DND-41 (cell line): Measurements from ENCODE around the gene DAAM2.

Experiments used
- ATAC-seq: fragments of 200-7000 bp; cut with Tn5 transposase; 3 replicates; pipeline ENCODE4 v1.9.1; 2021; ENCODE audit warnings: low read depth; ENCODE audit not compliant: insufficient read depth
- DNase-seq: peaks from one replicate; pipeline ENCODE4 v3.0.0-alpha.2; 2020
- H2AFZ ChIP-seq: 2 replicates; pipeline ENCODE4 v1.6.0; 2012; ENCODE audit warnings: low read depth, low read length
- H3K27ac ChIP-seq: 2 replicates; pipeline ENCODE4 v1.5.1; 2012; ENCODE audit warnings: low read length, inconsistent platforms
- H3K27me3 ChIP-seq: fragments of 200-600 bp; sonication (generic); 2 replicates; pipeline ENCODE4 v1.6.0; 2012; ENCODE audit warnings: low read length, mild to moderate bottlenecking, inconsistent platforms; ENCODE audit not compliant: insufficient read depth, poor library complexity
- H3K36me3 ChIP-seq: 2 replicates; pipeline ENCODE4 v1.5.1; 2012; ENCODE audit warnings: low read length, inconsistent platforms; ENCODE audit not compliant: insufficient read depth
- H3K4me1 ChIP-seq: 2 replicates; pipeline ENCODE4 v1.5.1; 2012; ENCODE audit warnings: mild to moderate bottlenecking, low read length; ENCODE audit not compliant: insufficient read depth
- H3K4me2 ChIP-seq: 2 replicates; pipeline ENCODE4 v1.6.0; 2012; ENCODE audit warnings: mild to moderate bottlenecking, moderate library complexity, low read length, inconsistent platforms; ENCODE audit not compliant: insufficient read depth
- H3K4me3 ChIP-seq, 2 experiments: fragments of 200-600 bp in 1 of 2; shearing (Covaris generic) in 1 of 2; 2 replicates each; pipeline ENCODE4 v1.5.1; 2012 to 2016; ENCODE audit warnings: inconsistent platforms in 2 of 2, low read length in 2 of 2, mild to moderate bottlenecking in 2 of 2, low read depth in 1 of 2, moderate library complexity in 1 of 2
- H3K79me2 ChIP-seq: 2 replicates; pipeline ENCODE4 v1.6.0; 2012; ENCODE audit warnings: low read length, inconsistent platforms; ENCODE audit not compliant: insufficient read depth
- H3K9ac ChIP-seq: 2 replicates; pipeline ENCODE4 v1.6.0; 2012; ENCODE audit warnings: low read depth, mild to moderate bottlenecking, inconsistent platforms, low read length, moderate library complexity
- H3K9me3 ChIP-seq: 2 replicates; pipeline ENCODE4 v1.5.1; 2012; ENCODE audit warnings: low read length, moderate library complexity, mild to moderate bottlenecking, inconsistent platforms; ENCODE audit not compliant: insufficient read depth, severe bottlenecking
- H4K20me1 ChIP-seq: 2 replicates; pipeline ENCODE4 v1.6.0; 2012; ENCODE audit warnings: low read length; ENCODE audit not compliant: insufficient read depth
- EZH2 ChIP-seq: IDR thresholded peaks from 3 replicates; pipeline ENCODE4 v1.6.1; 2012; ENCODE audit warnings: borderline replicate concordance, low read depth, mild to moderate bottlenecking, moderate library complexity, low read length, inconsistent platforms; ENCODE audit not compliant: severe bottlenecking
- TF ChIP-seq, protein P1 (sequence below): IDR thresholded peaks from 2 replicates; pipeline ENCODE4 v1.5.1; 2012; ENCODE audit warnings: borderline replicate concordance, low read length, moderate library complexity, mild to moderate bottlenecking; ENCODE audit not compliant: poor library complexity, severe bottlenecking; ENCODE audit errors: extremely low read depth

The DAAM2 gene

DNA sequence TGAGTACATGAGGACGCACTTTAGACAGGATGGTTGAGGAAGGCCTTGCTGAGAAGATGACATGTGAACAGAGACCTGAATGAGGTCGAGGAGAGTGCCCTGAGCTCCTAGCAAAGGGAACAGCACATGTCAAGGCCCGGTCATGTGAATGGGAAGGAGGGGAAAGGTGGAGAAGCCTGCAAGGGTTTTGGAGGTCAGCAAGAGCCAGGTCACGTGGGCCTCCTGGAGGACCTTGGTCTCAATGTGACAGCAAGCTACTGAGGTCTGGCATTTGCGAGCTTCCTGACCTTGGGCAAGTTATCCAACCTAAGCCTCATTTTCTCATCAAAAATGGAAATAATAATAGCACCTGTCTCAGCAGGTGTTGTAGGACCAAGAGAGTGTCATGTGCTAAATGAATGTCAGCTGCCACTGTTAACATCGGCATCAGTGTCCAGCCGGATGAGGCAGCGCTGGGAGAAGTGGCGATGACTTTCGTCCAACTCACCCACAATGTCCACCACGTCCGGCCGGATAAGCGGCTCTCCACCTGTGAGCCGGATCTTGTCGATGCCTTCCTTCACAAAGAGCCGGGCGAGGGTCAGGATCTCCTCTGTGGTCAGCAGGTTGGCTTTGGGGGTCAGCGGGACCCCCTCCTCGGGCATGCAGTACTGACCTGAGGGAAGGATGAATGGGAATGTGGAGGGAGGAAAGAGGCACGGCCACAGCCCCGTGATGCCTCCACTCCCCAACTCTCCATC is 133.2 kb downstream of the DAAM2 start:
- Histone ChIP-seq H3K4me3 (no peak overlapping the region), H3K79me2 (no peaks in the 10 kb centered on the region), H3K36me3 (no peaks in the 10 kb centered on the region), H3K27ac (no peak overlapping the region), H3K4me2 (no peak overlapping the region), H3K27me3 (no peaks in the 10 kb centered on the region), H3K9me3 (no peaks in the 10 kb centered on the region), H3K4me1 (peaks cover 31% of the 10 kb centered on the region), H4K20me1 (no peaks in the 10 kb centered on the region), H2AFZ (no peak overlapping the region), H3K9ac (no peak overlapping the region)
- ATAC-seq (no peak), DNase-seq (no peak)
- TF ChIP-seq, protein P1, sequence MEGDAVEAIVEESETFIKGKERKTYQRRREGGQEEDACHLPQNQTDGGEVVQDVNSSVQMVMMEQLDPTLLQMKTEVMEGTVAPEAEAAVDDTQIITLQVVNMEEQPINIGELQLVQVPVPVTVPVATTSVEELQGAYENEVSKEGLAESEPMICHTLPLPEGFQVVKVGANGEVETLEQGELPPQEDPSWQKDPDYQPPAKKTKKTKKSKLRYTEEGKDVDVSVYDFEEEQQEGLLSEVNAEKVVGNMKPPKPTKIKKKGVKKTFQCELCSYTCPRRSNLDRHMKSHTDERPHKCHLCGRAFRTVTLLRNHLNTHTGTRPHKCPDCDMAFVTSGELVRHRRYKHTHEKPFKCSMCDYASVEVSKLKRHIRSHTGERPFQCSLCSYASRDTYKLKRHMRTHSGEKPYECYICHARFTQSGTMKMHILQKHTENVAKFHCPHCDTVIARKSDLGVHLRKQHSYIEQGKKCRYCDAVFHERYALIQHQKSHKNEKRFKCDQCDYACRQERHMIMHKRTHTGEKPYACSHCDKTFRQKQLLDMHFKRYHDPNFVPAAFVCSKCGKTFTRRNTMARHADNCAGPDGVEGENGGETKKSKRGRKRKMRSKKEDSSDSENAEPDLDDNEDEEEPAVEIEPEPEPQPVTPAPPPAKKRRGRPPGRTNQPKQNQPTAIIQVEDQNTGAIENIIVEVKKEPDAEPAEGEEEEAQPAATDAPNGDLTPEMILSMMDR: no peak
- no peak for TF ChIP-seq EZH2

DNA sequence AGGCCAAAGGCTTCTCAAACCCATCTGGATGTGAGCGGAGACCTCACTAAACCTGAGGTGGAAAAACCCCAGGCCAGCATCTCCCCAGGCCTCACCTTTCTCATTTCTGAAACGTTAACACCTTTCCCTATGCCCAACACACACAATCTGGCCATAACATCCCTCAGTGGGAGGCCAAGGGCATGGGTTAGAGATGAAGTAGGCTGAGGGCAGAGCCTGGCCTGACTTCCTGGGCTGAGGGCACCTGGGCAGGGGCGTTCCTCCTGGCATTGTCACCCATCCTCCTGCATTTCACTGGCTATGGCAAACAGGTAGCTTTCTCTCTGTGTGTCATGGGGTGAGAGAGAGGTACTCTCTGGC is 133.7 kb downstream of the DAAM2 start:
- no peaks in the 10 kb centered on the region for H3K27me3 ChIP-seq
- DNase-seq: no peak
- H3K9me3 ChIP-seq: no peaks in the 10 kb centered on the region
- ATAC-seq: no peak
- no peaks in the 10 kb centered on the region for H4K20me1 ChIP-seq
- H3K4me3 ChIP-seq: no peak overlapping the region
- H3K36me3 ChIP-seq: no peaks in the 10 kb centered on the region
- no peak overlapping the region for H2AFZ ChIP-seq
- no peak overlapping the region for H3K27ac ChIP-seq
- peaks cover 31% of the 10 kb centered on the region for H3K4me1 ChIP-seq
- no peaks in the 10 kb centered on the region for H3K79me2 ChIP-seq
- H3K9ac ChIP-seq: no peak overlapping the region
- no peak for TF ChIP-seq EZH2
- TF ChIP-seq, protein P1: no peak
- no peak overlapping the region for H3K4me2 ChIP-seq

DNA sequence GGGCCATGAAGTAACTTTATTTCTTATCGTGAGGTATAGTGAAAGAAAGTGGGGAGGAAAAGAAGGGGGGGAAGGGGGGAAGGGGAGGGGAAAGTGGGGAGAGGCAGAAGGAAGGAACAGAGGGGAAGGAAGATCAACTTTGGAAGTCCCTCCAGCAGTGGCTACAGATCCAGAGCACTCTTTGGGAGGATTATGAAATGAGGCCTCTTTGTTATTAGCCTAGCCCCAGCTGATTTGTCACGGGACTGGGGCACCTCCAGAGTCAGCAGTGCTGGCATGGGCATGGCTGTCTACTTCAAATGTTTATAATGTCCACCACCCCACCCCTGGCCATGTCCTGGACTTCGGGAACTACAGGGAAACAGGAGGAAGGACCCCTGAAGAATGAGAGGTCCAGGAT is 134.5 kb downstream of the DAAM2 start:
- DNase-seq (no peak), ATAC-seq (no peak)
- Histone ChIP-seq H4K20me1 (no peaks in the 10 kb centered on the region), H3K4me3 (no peak overlapping the region), H3K27me3 (no peaks in the 10 kb centered on the region), H3K27ac (no peak overlapping the region), H2AFZ (no peak overlapping the region), H3K9me3 (no peaks in the 10 kb centered on the region), H3K36me3 (no peaks in the 10 kb centered on the region), H3K79me2 (no peaks in the 10 kb centered on the region), H3K4me2 (no peak overlapping the region), H3K4me1 (peaks cover 31% of the 10 kb centered on the region), H3K9ac (no peak overlapping the region)
- TF ChIP-seq EZH2: no peak
- TF ChIP-seq, protein P1: no peak
